ENCODE measurements around the gene FAM168A. TPM values are rescaled to one million over a fixed set of nuclear protein-coding genes. Genes with fewer than 3 reads are reported as not detected.

The FAM168A gene
- total RNA-seq, 1 experiment from 2014 or later: 62.8 TPM

DNA sequence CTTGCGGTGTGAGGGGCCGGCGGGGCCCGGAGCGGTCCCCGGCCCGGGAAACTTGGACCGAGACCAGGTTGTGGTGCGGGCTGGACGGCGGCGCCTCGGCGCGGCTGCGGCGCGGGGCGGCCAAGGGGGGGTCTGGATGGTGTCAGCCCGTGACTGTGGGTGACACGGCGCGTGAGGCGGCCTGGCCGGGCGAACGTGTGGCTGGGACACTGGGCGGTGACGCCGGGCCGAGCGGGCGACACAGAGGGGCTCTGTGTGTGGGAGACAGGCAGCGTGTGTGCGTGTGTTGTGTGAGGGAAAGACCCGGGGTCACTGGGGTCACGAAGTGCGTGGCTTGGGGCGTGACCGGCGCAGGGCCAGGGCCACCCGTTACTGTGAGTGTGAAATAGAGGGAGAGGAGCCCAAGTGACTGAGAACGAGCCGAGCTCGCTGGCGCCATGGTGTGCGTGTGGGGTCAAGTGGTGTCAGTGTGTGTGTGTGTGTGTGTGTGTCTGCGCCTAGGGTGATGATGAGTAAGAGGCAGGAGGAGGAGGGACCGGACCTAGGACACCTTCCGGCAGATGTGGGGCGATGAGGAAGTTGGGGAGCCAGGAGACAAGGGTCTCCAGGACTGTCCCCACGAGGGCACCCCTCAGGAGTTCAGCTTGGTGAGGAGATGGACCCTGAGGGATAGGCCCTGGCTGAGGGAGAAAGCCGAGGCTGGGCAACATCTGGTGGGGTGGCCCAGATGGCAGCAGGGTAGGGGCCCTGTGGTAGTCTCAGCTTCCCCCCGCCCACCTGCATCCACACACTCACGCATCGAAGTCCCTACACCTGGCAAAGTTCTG, 220.9 kb downstream of the FAM168A start:
- TF ChIP-seq TCF7L2 (IDR thresholded peaks at IDR 0.05; ENCODE audit: low read depth, low read length) (no peak), POLR2AphosphoS5 (IDR thresholded peaks at IDR 0.05; ENCODE audit: low read depth, low read length) (no peak), SIN3A (IDR thresholded peaks at IDR 0.05; ENCODE audit: borderline replicate concordance, insufficient read depth, low read depth, low read length) (no peak)
- TF ChIP-seq, protein P1, sequence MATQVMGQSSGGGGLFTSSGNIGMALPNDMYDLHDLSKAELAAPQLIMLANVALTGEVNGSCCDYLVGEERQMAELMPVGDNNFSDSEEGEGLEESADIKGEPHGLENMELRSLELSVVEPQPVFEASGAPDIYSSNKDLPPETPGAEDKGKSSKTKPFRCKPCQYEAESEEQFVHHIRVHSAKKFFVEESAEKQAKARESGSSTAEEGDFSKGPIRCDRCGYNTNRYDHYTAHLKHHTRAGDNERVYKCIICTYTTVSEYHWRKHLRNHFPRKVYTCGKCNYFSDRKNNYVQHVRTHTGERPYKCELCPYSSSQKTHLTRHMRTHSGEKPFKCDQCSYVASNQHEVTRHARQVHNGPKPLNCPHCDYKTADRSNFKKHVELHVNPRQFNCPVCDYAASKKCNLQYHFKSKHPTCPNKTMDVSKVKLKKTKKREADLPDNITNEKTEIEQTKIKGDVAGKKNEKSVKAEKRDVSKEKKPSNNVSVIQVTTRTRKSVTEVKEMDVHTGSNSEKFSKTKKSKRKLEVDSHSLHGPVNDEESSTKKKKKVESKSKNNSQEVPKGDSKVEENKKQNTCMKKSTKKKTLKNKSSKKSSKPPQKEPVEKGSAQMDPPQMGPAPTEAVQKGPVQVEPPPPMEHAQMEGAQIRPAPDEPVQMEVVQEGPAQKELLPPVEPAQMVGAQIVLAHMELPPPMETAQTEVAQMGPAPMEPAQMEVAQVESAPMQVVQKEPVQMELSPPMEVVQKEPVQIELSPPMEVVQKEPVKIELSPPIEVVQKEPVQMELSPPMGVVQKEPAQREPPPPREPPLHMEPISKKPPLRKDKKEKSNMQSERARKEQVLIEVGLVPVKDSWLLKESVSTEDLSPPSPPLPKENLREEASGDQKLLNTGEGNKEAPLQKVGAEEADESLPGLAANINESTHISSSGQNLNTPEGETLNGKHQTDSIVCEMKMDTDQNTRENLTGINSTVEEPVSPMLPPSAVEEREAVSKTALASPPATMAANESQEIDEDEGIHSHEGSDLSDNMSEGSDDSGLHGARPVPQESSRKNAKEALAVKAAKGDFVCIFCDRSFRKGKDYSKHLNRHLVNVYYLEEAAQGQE (IDR thresholded peaks at IDR 0.05; ENCODE audit: insufficient read depth in 1 of 2, low read depth in 2 of 2, low read length in 1 of 2): no peak
- TF ChIP-seq, protein P2, sequence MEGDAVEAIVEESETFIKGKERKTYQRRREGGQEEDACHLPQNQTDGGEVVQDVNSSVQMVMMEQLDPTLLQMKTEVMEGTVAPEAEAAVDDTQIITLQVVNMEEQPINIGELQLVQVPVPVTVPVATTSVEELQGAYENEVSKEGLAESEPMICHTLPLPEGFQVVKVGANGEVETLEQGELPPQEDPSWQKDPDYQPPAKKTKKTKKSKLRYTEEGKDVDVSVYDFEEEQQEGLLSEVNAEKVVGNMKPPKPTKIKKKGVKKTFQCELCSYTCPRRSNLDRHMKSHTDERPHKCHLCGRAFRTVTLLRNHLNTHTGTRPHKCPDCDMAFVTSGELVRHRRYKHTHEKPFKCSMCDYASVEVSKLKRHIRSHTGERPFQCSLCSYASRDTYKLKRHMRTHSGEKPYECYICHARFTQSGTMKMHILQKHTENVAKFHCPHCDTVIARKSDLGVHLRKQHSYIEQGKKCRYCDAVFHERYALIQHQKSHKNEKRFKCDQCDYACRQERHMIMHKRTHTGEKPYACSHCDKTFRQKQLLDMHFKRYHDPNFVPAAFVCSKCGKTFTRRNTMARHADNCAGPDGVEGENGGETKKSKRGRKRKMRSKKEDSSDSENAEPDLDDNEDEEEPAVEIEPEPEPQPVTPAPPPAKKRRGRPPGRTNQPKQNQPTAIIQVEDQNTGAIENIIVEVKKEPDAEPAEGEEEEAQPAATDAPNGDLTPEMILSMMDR (IDR thresholded peaks at IDR 0.05): no peak
- intact Hi-C loops (cut with micrococcal nuclease; ENCODE audit: unreplicated experiment) (no loop called here), in situ Hi-C loops (cut with HindIII; ENCODE audit: low pct_unique_long_range_greater_than_20kb, low sequenced_read_pairs) (no loop called here)
- no peaks in the 10 kb centered on the region for H3K9me3 ChIP-seq (ENCODE audit: control insufficient read depth, insufficient read depth, low read depth, low read length)
- ATAC-seq: peak; percentile 33
- DNase-seq (ENCODE audit: low read depth, low spot score): no peak
- peaks cover 22% of the 10 kb centered on the region for H3K4me1 ChIP-seq (ENCODE audit: control insufficient read depth, insufficient read depth, low read length)
- ChIA-PET CTCF (interaction anchor here (0.6 kb wide), 1 partner anchor 18 kb away, joined by 3 read pairs; no protein-coding TSS in a partner anchor), POLR2A (interaction anchor here (0.6 kb wide), 1 partner anchor 326 kb away, joined by 4 read pairs; no protein-coding TSS in a partner anchor)
- no peaks in the 10 kb centered on the region for H3K27me3 ChIP-seq (ENCODE audit: control insufficient read depth, insufficient read depth, low read length)
- H3K36me3 ChIP-seq (ENCODE audit: control insufficient read depth, insufficient read depth, low read length): no peaks in the 10 kb centered on the region
- TSS peak; percentile 82 for BruUV-seq (replicated peaks)
- peak overlapping the region; percentile 72 for H3K27ac ChIP-seq (ENCODE audit: low read length)
- peak overlapping the region; percentile 76 to 86 for H3K4me3 ChIP-seq (ENCODE audit: low read depth in 2 of 2, low read length in 2 of 2)

DNA sequence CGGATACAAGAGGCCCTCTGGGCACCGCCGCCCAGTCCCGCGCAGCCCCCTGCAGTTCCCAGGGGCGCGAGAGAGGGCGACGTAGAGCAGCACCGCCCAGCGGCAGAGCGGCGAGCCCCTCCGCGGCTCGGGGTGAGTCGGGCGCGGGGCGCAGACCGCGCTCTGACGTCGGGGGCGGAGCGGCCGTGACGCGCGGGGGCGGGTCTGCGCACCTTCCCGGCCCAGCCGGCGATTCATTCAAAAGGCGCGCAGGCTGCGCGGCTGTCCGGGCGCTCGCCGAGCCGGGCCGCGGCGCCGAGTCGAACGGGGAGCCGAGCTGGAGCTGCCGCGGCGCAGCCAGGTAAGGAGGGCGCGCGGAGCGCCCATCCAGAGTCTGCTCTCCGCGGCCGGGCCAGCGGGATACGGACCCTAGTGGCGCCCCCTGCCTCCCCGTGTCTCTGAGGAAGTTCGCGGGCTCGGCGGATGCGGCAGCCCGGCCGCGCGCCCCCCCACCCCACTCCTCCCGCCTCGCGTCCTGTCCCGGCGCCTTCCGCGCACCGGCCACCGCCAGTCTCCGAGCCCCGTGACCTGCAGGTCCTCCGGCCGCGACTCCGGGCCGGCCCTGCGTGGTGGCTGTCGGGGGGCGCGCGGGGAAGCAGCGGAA, 221.6 kb downstream of the FAM168A start, which contains the start of gene RELT:
Gene RELT (plus strand): TSS at position 240 of the 643 bp plus-strand sequence. CDS start 12,738 bp downstream, outside the sequence.
- Histone ChIP-seq H3K4me3 (ENCODE audit: low read depth in 2 of 2, low read length in 2 of 2) (peak within 1 kb of the TSS; percentile 76 to 86), H3K36me3 (ENCODE audit: control insufficient read depth, insufficient read depth, low read length) (no peaks in the 10 kb centered on the region), H3K27me3 (ENCODE audit: control insufficient read depth, insufficient read depth, low read length) (no peaks in the 10 kb centered on the region), H3K9me3 (ENCODE audit: control insufficient read depth, insufficient read depth, low read depth, low read length) (no peaks in the 10 kb centered on the region), H3K27ac (ENCODE audit: low read length) (peak within 1 kb of the TSS; percentile 81), H3K4me1 (ENCODE audit: control insufficient read depth, insufficient read depth, low read length) (peaks cover 22% of the 10 kb centered on the region)
- intact Hi-C loops (cut with micrococcal nuclease; ENCODE audit: unreplicated experiment) (no loop called here), in situ Hi-C loops (cut with HindIII; ENCODE audit: low pct_unique_long_range_greater_than_20kb, low sequenced_read_pairs) (no loop called here)
- ChIA-PET CTCF (interaction anchor here (0.6 kb wide), 1 partner anchor 17 kb away, joined by 3 read pairs; no protein-coding TSS in a partner anchor), POLR2A (no interaction called here)
- DNase-seq (ENCODE audit: low read depth, low spot score) (peak; percentile 53), ATAC-seq (peak; percentile 93)
- TF ChIP-seq, protein P2 (IDR thresholded peaks at IDR 0.05): peak; percentile 100
- peak; percentile 94 for TF ChIP-seq POLR2AphosphoS5 (IDR thresholded peaks at IDR 0.05; ENCODE audit: low read depth, low read length)
- TF ChIP-seq SIN3A (IDR thresholded peaks at IDR 0.05; ENCODE audit: borderline replicate concordance, insufficient read depth, low read depth, low read length): peak; percentile 85; the same call in 1 of the 2 replicates
- TF ChIP-seq, protein P1 (IDR thresholded peaks at IDR 0.05; ENCODE audit: insufficient read depth in 1 of 2, low read depth in 2 of 2, low read length in 1 of 2): no peak
- no peak for TF ChIP-seq TCF7L2 (IDR thresholded peaks at IDR 0.05; ENCODE audit: low read depth, low read length)
- no TSS peak for BruUV-seq (replicated peaks)
